Ramos (cell line): ENCODE results near the gene FIS1.
"Not testable (repeated sequence)": the region's sequence is repeated elsewhere in the genome, so short reads cannot be mapped to it uniquely, and the experiment has no call there.

Source experiments
- in situ Hi-C: fragments of 300-500 bp; cut with MboI; formaldehyde crosslinking; loops from one replicate; pipeline ENCODE4 v1.14.3; 2022; ENCODE audit warnings: low sequenced_read_pairs; ENCODE audit not compliant: unreplicated experiment

Gene FIS1

DNA sequence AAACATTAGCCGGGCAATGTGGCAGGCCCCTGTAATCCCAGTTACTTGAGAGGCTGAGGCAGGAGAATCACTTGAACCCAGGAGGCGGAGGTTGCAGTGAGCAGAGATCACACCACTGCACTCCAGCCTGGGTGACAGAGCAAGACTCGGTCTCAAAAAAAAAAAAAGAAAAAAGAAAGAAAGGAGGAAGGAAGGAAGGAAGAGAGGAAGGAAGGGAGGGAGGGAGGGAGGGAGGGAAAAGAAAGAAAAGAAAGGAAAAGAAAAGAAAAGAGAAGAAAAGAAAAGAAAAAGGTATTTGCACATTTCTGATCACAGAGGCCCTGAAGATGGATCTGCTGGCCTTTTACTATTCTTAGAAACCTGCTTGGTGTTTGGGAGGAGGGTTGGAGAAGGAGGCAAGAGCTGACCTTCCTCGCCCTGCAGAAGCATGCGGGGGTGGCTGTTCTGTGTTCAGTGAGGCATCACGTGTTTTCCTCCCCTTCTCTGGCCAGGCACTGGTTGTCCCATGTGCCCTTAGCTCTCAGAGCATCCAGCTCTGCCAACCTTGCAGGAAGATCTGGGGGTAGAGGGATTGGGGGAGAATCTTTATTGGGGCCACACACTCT lies 19.3 kb upstream of the FIS1 start:
- in situ Hi-C loops, result not testable (repeated sequence)

DNA sequence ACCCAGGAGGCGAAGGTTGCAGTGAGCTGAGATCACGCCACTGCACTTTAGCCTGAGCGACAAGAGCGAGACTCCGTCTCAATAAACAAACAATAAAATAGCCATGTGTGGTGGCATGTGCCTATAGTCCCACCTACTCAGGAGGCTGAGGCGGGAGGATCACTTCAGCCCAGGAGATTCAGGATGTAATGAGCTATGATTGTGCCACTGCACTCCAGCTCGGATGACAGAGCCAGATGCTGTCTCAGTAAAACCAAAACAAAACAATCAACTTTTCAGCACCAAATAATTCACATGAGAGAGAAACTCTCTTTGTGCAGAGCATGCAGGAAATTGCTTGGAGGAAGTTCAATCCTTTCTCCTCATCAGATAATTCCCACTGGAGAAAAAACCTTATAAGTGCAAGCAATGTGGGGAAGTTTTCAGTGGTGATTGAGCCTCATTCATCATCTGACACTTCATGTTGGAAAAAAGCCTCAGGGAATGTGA lies 13.4 kb upstream of the FIS1 start:
- in situ Hi-C loops, result no loop called here

DNA sequence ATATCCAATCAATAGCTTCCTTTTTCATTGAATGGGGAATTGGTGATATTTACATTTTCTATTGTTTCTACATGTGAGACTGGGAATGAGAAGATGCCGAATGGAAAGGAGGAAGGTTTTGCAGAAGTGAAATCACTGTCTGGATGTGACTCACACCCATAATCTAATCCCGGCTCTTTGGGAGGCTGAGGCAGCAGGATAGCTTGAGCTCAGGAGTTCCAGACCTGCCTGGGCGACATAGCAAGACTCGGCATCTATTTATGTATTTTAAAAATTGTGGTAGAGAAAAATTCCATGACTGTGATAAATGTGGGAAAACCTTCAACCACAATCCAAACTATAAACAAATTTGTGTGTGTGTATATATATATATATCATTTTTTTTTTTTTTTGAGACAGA lies 10.9 kb upstream of the FIS1 start:
- in situ Hi-C loops, result no loop called here

DNA sequence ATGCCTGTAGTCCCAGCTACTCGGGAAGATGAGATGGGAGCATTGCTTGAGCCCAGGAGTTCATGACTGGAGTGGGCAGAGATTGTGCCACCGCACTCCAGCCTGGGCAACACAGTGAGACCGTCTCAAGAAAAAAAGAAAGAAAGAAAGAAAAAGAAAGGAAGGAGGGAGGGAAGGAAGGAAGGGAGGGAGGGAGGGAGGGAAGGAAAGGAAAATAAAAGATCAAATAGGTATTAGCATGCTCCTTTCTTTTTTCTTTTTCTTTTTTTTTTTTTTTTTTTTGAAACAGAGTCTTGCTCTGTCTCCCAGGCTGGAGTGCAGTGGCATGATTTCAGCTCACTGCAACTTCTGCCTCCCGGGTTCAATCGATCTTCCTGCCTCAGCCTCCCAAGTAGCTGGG lies 8.3 kb upstream of the FIS1 start:
- in situ Hi-C loops, result not testable (repeated sequence)

DNA sequence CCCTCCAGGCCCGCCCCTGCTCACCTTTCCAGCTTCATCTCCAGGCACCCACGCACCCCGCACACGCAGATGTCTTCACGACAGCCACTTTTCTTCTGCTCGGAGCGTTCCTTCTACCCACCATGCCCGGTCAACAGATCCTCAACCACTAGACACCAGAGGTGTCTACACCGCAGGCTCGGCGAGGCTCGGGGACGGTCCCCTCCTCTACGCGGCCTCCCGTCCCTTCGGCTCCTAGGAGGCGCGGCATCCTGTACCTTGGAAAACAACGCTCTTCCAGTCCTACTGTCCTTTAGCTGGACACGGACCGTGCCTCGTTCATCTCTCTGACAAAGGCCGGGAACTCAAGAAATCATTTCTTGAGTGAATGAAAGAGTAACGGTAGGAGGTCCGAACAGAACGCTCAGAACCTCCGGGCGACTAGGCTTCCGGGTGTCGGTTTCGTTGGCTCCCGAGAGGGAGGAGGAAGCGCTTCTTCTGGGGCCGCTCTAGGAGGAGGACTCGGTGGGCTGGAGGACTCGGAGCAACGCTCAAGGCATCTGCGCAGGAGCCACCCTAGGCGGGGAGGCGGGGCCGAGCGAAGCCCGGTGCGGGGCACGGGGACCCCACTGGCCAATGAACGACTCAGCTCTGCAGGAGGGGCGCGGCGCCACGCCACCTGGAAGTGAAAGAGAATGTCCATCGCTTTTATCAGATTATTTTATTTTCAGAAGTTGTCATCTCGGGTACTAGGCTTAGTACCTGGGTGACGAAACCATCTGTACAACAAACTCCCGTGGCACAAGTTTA lies 7.2 kb upstream of the FIS1 start:
- in situ Hi-C loops, result no loop called here

DNA sequence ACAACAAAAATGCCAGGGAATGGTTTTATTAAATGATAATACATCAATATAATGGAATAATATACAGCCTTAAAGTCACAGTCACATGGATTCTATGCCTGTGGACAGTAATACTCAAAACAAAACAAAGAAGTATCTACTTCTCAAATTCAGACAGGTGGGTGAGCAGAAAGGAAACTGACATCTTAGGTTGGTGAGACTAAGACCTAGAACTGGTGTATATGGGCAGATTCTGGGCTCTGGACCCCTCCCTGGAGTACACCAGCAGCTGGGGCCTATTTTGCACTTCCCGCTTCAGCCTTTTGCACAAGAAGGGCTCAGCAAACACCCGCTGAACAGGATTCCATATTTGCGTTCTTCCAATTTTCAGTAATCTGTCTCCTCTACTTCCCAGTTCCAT lies 5.4 kb upstream of the FIS1 start:
- in situ Hi-C loops, result no loop called here

DNA sequence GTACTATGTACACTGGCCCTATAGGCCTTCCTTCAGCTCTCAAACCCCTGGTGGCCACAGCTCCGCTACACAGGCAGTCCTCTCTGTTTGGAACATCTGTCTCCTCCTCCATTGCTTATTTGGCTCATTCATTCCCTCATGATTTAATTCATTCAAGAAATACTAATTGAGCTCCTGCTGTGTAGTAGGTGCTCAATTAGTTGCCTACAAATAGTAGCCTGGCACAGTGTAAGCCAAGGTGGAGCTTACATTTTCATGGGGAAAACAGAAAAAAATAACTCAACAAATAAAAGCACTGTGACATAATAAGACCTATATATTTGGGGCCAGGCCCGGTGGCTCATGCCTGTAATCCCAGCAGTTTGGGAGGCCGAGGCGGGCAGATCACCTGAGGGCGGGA lies 3.4 kb upstream of the FIS1 start:
- in situ Hi-C loops, result no loop called here

DNA sequence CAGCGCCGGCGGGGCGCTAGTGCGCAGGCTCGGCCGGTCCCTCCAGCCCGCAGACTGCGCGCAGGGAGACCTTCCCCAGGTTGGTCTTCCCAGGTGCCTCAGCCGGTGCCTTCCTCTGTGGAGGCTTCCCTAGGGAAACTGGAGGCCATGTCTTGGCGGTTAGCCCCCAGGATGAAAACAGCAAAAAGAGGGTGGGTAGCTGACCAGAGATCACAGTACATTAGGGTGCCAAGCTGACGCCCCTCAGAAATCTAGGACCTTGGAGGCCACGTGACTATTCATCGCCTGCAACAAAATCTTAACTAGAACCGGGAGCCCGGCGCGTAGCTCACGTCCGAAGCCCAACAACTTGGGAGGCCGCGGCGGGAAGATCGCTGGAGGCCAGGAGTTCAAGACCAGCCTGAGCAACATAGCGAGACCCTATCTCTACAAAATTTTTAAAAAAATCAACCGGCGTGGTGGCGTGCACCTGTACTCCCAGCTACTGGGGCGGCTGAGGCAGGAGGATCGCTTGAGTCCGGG lies 327 bp upstream of the FIS1 start:
- in situ Hi-C loops, result no loop called here

DNA sequence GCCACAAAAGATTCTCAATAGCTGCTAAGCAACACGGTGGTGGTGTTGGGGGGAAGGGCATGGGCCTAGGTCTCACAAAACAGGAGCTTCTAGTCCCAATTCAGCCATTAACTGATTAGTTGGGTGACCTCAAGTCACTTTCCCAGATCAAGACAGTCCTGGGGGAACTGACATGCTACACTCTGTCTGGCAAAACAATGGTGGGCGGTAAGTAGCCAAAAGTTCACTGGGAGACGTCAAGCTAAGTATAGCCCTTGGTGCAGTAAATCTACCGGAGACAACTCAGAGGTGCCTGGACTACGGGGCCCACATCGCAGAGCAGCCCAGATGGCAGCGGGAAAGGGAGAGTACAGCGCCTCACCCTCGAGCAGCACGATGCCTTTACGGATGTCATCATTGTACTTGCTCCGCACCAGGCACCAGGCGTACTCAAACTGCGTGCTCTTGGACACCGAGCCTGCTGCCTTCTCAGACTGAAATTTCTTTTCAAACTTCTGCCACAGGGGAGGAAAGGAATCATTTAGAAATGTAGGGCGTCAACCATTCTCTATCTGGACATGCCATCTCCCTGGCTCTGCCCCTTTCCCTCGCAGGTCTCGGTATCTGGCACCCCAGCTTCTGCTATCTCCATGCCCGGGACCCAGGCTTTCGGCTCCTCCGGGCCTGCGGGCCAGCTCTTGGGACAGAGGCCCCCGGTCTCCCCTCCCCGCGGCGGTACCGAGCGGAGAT lies 1.1 kb downstream of the FIS1 start:
- in situ Hi-C loops, result no loop called here

DNA sequence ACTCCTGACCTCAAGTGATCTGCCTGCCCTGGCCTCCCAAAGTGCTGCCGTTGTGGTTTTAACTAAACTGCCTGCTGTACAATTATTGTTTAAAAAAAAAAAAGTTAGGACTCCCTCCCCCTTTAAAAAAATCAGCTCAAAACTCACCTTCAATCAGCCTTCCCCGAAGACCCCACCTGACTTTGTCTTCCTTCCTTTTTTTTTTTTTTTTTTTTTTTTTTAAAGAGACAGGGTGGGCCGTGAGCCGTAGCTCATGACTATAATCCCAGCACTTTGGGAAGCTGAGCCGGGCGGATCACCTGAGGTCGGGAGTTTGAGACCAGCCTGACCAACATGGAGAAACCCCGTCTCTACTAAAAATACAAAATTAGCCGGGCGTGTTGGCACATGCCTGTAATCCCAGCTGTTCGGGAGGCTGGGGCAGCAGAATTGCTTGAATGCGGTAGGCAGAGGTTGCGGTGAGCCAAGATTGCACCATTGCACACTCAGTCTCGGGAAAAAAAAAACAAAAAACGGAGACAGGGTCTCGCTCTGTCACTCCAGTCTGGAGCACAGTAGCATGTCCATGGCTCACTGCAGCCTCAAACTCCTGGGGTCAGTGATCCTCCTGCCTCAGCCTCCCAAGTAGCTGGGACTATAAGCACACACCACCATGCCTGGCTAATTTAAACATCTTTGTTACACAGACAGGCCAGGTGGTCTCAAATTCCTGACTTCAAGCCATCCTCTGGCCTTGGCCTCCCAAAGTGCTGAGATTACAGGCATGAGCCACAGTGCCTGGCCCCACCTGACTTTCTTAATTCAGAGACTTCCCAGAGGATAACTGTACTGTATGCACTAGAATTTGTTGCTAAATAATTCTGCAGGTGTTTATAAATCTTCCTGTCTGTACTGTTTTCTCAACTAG lies 3.2 kb downstream of the FIS1 start:
- in situ Hi-C loops, result no loop called here

DNA sequence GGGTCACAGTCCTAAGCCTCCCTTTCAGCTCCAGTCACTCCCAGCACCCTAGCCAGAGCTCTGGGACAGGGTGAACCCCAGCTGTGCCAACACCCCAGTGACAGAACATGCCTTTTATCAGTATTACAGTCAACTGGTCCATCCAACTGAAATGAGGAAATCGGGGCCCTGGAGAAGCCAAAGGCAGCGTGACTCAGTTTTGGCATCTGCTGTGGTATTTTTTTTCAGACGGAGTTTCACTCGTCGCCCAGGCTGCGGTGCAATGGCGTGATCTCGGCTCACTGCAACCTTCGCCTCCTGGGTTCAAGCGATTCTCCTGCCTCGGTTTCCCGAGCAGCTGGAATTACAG lies 3.9 kb downstream of the FIS1 start:
- in situ Hi-C loops, result no loop called here

DNA sequence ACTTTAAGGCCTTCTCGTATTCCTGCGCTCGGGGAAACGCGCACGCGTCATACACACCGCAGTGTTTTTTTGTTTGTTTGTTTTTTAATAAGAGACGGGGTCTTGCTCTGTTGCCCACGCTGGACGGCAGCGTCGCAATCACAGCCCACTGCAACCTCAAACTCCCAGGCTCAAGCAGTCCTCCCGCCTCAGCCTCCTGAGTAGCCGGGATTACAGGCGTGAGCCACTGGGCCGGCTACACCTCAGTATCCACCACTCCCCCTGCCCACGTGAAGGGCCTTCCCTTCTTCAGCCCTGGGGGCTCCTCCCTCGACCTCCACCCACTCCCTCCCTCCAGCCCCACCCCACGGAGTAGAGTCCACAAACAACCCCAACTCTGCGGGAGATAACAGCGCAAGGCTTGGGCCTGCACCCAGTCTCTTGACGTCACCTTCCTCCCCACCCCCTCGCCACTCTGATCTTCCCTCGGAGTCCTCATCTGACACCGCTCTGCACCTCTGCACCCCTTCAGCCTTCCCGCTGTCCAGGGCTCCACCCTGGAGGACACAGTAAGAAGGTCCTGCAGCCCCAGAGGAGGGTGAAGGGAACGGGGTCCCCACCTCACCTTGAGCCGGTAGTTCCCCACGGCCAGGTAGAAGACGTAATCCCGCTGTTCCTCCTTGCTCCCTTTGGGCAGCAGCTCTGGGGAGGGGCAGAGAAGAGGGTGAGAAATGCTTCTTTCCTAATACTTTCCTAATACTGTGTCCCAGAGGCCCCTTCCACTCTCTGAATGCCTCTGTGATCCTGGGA lies 4.5 kb downstream of the FIS1 start:
- in situ Hi-C loops, result no loop called here

DNA sequence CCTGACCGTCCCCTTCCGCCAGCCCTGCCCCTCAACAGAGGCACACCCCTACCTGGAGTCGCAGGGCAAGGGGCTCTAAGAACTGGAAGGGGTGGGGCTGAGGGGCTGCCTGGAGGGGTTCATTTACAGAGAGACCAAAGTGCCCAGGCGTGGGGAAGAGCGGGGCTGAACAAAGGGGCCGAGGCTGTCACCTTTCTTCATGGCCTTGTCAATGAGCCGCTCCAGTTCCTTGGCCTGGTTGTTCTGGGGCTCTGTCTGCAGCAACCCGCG lies 5.0 kb downstream of the FIS1 start:
- in situ Hi-C loops, result no loop called here

DNA sequence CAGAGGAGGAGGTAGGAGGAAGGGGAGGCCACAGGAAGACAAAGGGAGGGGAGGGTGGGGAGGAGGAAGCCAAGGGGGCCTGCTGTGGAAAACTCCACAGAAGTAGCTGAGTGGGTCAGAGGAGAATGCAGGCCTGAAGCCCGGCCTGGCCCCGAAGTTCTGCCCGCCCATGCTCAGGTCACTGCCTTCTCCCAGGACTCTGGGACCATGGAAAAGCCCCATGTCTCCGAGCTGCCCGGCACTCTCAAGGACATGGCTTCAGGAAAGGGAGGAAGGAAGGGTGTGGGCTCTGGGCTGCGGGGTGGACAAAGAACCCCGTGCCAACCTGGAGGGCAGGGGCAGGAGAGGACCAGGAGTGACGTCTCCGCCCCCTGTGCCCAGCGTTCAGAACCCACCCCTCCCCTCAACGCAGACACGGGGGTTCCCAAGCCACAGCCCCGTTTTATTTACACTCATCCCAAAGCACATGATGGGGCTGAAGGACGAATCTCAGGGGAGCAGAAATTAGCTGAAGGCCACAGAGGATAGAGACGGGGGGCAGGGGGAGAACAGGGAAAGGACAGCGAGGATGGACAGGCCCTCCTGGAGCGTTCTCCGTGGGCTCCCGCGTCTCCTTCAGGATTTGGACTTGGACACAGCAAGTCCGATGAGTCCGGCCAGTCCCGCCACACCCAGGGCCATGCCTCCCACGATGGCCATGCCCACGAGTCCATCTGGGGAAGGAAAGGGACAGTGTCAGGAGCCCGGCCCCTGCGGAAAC lies 5.5 kb downstream of the FIS1 start:
- in situ Hi-C loops, result no loop called here

DNA sequence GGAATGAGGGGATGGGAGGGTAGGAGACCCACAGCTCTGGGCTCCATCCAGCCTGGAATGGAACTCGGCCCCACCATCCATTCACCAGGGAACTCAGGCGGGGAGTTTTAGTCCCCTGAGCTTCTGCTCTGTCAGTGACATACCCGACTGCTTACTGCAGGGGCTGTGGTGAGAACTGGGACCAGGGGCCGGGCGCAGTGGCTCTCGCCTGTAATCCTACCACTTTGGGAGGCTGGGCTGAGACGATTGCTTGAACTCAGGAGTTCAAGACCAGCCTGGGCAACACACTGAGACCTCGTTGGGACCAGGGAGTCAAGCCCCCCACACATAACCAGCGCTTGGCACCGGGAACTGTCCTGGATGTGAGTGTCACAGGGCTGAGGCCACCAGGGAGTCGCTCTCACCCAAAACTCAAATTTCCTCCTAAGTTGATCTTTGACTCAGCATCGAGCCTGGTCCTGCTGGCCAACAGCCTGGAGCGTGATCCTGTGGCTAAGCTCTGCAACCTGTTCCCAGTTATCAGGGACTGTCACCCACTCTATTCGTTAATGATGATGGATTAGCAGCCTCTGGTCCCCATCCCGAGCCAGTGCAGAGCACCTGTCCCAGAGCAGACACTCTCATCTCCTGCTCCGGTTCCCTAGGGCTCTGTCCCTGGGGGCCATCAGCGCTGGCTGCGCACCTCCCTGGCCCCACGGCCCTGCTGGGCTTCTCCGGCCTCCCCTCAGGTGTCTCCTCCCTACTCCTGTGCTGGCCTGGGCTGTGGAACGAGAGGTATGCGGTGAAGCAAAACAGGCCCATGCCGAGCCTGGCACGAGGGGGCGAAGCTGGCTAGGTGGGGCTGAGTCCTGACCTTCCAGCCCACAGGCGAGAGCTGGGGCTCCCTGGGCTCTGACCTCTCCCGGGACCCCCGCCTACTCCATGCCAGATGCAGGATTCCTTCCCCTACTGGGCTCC lies 6.4 kb downstream of the FIS1 start:
- in situ Hi-C loops, result no loop called here

DNA sequence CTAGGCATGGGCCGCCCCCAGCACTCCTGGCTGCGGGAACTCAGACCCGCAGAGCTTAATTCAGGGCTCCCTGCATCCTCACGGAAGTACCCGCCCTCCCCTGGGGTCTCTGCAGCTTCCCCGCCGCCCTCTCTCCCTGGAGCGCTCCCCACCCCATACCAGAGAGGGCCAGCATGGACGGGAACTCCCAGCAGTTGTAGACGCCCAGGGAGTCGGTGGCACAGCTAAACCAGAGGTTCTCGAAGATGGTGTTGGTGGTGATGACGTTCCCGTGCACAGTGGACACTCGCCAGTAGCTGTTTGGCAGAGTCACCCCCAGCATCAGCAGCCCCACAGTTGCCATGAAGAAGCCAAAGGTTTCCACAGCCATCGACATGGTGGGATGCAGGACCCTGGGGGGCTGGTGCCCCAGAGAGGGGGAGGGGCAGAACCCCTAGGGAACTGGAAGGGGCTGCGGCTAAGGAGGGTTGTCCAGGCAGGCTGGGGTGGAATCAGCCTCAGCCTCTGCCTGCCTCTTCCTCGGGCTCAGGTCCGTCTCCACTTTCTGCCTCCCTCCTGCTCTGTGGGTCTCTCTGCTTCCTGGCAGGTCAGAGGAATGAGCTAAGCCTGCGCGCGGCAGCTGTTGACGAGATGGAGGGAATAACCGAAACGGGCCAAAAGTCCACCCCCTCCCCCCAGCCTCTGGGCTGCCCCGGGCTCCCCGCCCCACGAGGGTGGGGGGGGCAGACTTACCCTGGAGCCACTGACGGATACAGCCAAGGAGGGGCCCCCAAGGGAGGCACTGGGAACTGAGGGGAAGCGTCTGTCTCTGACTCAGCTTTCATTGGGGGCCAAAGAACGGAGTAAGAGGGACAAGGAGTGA lies 7.4 kb downstream of the FIS1 start, which contains the start of gene CLDN15:
Gene CLDN15 (minus strand): TSS at position 597 of the 862 bp plus-strand sequence. CDS start 221 bp downstream, at position 376.
- in situ Hi-C loops, result no loop called here

DNA sequence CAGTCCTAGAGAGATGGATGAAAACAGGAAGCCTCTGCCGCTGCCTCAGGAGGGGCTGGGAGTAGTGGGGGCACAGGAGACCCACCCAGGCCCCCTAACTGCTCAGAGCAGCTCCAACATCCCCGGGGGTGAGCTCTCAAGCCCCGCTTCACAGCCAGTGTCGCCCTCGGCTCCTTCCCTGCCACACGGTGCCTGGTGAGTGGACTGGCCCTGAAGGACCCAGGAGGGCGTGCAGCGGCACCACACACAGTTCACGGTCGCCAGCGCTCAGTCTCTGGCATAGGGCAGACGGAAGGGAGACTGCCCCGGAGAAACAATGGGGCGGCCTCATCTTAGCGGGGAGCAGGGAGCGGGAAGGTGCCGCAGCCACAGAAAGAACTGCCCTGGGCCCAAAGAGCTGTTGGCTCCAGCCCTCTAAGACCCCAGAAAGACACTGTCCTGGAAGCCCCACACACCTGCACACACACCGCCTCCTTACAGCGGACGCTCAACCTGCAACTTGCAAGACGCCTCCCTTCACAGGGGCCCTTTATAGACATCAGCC lies 8.5 kb downstream of the FIS1 start:
- in situ Hi-C loops, result no loop called here
